Anterior cingulate cortex (tissue), 58 donors: Measurements from ENCODE around the gene PUS7L.

Source experiments
- DNase-seq, 58 donors: peaks; one replicate each; lab custom pipeline; 2025; lab: John Stamatoyannopoulos, UW

Gene PUS7L

DNA sequence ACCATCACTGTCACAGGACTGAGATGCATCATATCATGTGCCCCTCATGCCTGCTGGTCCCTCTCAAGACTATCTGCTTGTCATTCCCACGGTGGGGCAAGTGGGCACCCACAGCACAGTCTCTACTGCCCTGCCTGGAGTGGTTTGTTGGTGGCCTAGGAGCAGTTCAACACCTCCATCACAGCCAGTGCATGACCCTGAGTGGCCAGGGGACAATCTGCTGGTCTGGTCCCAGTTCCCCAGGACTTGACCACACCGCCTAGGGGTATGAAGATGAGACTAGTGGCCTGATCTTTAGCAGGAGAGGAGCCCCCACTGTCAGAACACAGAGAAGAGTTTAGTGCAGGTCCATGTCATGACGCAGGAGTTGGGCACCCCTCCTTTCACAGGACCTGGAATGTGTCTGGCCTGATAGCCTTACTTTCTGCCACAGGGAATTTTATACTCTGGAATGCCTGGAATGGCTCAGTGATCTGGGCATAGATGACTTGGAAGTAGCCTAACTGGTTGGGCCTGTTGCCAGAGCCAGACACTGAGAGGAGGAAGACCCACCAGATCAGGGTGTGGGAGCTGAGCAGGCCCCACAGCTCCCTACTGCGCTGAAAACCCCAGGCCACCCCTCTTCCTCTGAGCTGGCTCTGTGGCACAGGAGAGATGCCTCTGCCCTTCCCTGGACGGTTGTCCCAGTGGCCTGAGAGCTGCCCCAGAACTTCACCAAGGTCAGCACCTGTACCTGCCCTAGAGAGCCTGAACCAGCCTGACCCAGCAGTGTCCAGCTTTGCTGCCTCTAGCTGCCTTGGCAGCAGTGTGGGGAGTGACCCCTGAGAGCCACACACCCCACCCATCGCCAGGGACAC is 83.3 kb downstream of the PUS7L start:
- no peak for DNase-seq

GRCh38 chr12:43669373-43669772 is 89.2 kb downstream of the PUS7L start:
- DNase-seq, result no peak
